Stimulated activated CD4-positive, alpha-beta T cell treated with anti-CD3 and anti-CD28 coated beads, Interleukin-4, amount 100 ng/mL, for 1 hour (primary cell): ENCODE data around the gene ACSBG1.

ENCODE experiments used
- DNase-seq: peaks from one replicate; pipeline ENCODE4 v3.0.0-alpha.2; 2020

ACSBG1 gene

DNA sequence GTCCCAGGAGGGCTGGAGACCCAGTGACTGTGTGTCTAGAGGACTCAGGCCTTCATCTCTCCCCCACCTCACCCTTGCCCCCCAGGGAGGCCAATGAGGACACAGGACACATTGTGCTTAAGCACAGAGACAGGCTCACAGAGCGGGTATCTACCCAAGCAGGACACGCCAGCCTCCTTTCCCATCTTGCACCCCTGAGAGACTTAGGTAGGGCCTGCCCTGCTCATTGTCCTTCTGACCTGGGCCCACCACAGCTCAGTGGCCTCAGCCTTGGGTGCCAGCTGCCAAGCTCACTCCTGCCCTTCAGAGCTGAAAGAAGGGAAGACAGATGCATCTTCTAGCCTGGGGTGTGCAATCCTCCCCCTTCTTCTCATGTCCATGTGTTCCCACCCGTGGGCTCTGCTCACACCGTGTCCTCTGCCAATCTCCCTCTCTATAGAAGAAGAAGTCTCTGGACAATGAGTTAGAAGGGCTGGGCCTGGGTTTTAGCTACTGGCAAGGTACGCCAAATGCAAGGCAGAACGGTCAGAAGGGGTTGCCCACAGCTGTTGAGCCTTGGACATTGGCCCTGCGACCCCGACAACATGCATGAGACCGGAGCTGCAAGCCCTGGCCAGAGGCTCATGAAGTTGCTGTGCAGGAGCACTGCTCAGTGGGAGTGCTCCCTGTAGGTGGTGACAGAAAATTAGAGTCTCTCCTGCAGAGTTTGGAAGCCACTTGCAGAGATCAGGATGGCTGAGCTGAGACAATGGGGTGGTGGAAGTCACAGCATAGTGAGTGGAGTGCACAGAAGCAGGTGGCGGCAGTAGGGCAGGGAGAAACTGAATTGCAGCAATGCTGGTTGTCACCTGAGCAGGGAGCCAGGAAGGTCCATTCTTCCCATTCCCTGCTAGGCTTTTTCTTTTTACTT lies 32.8 kb downstream of the ACSBG1 start:
- DNase-seq: no peak

- no peak for DNase-seq
These were observed 34.0 kb downstream of the ACSBG1 start for GRCh38 chr15:78200276-78200930.

DNA sequence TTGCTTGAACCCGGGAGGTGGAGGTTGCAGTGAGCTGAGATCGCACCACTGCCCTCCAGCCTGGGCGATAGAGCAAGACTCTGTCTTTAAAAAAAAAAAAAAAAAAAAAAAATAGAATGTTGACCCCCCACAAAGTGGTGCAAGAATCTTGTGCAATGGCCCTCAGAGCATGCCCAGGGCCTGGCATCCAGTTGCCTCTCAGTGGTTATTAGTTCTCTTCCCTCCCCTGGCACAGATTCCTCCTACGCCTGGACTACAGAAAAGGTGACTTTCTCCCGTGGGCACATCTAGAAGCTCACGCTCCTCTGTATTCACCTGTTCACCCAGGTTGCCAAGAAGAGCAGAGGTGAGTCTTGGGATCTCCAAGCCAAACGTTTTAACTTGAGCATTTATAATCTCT lies 36.7 kb downstream of the ACSBG1 start:
- DNase-seq: no peak

- DNase-seq: peak; percentile 51
These were observed 38.6 kb downstream of the ACSBG1 start for GRCh38 chr15:78195735-78196201.

DNA sequence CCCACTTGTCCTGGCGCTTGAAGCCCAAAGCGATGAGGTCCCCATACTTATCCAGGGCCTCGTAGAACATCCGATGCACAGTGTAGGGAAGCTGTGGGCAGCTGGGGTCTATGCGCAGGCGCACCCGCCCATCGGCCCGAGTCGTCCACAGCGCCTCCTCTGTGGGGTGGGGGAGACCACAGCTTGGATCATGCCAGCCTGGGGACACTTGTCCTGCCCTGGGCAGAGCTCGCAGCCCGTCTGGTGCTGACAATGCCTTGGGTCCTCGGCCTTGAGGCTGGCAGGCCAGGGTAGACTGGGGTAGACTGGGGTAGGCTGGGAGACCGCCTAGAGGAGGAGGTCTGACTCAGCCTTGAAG lies 39.8 kb downstream of the ACSBG1 start:
- DNase-seq: no peak

GRCh38 chr15:78193731-78194567 lies 40.4 kb downstream of the ACSBG1 start:
- DNase-seq: no peak

GRCh38 chr15:78192826-78193594 lies 41.4 kb downstream of the ACSBG1 start:
- DNase-seq: no peak

- DNase-seq: no peak
These were observed 51.5 kb downstream of the ACSBG1 start for GRCh38 chr15:78182821-78183220.

DNA sequence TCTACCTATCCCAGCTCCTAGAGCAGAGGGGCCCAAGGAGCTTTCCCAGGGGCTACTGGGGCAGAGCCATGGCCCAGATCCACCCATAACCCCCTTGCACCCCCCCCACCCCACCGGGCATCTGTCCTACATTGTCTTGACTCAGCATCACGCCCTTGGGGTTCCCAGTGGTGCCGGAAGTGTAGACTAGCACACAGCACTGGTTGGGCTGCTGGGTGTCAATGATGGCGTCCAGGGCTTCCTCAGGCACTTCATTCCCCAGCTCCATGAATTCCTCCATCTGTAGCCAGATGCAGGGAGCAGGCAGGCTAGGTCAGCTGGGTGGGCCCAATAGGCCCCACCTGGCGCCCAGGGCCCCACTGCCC lies 52.0 kb downstream of the ACSBG1 start:
- no peak for DNase-seq

DNA sequence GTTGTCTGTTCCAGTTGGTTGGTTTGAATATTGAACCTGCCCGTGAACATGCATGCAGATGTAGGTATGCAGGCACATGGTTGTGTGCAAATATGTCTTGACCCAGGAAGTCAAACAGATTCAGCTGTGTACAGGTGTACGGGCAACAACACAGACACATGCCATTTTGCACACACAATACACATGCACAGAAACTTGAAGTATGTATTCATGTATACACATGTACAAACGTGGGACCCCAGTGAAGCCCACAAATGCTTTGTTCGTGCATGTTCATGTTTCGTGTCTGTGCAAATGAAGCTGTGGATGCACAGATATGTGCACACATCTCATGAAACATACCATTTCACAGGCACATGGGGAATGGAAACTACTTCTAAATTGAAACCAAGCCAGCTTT lies 54.5 kb downstream of the ACSBG1 start:
- no peak for DNase-seq

GRCh38 chr15:78179286-78179840 lies 55.0 kb downstream of the ACSBG1 start:
- no peak for DNase-seq

DNA sequence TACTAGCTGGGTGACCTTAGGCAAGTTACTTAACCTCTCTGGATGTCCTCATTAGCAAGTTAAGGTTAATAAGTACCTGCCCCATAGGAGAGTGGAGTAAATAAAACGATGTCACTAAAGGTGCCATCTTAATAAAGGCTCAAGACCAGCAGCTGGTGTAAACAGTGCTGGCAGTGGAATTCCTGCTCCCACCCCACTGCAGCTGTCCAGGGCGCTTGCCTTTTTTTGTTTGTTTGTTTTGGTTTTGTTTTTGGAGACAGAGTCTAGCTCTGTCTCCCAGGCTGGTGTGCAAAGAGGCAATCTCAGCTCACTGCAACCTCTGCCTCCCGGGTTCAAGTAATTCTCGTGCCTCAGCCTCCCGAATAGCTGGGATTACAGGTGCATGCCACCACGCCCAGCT lies 56.3 kb downstream of the ACSBG1 start:
- no peak for DNase-seq

DNA sequence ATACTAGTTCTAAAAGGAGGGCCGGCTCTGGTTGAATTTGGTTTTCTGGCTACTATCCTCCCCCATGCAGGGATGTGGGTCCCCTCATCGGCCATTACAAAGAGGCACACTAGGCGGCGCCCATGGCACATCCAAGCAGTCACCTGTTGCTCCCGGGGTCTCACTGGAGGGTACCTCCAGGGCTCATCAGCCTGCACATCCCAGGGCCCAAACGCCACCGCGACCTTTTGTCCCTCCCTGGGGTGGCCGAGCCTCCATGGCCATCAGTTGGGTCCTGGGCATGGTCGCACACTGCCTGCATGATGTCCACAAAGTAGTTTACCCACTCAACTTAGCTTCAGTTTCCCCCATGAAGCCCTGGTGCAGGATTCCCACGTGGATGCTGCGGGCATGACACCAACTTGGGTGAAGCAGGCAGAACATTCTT lies 56.9 kb downstream of the ACSBG1 start:
- DNase-seq: peak; percentile 22

- no peak for DNase-seq
These were observed 59.0 kb downstream of the ACSBG1 start for GRCh38 chr15:78175330-78175729.

DNA sequence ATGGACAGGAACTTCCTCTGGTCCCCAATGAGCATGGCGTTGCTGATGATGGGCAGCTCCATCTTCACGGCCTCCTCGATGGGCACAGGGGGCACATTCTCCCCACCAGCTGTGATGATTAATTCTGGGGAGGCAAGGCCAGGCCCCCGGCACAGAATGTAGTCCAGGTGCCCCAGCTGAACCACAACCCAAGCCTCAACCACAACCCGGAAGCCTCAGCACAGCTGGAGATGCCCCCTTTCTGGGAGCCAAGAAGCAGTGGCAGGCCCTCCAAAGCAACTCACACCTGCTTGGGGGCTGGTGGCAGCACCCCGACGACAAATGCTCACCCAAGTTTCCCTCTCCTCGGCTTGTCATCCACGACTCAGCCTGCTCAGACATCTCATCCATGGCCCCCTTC lies 60.0 kb downstream of the ACSBG1 start:
- DNase-seq: no peak

GRCh38 chr15:78171864-78172472 lies 62.4 kb downstream of the ACSBG1 start:
- DNase-seq: no peak

DNA sequence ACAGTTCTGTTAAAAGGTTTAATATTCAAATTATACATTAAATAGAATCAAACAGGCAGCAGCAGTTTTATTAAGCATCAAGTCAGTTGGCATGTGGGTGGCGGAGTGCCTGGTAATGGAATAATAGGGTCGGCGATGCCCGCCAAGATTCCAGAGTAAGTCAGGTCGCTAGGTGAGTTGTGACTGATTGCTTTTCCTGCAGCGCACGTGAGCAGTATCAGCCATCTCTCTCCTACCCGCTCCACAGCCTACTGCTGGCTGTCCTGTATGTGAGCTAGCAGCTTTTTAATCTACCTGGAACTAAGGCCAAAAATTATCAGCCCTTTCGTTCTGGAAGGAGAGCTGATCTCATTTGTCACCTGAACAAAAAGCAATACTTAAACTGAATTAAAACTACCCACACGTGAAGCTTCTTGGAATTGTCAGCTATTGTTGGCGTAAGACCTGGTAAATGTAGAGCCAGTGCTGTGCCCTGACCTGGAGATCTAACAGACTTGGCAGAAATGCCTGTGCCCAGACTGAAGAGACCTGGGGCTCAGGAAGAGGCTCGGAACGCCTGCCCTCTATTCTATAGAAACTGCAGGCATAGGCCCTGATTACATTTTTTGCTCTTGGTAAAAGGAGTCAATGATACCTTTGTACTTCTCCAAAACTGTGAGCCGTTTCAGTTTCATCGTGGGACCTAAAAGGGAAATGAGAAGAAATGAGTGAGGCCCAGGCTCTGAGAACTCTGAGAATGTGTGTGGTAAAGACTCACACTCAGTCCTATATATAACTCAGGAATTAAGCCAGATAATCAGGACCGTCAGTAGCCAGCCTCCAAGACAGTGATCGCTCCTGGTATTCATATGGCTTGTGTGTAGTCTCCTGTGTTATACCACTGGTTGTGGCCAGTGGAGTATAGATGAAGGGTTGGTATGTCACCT lies 63.3 kb downstream of the ACSBG1 start:
- DNase-seq: no peak

DNA sequence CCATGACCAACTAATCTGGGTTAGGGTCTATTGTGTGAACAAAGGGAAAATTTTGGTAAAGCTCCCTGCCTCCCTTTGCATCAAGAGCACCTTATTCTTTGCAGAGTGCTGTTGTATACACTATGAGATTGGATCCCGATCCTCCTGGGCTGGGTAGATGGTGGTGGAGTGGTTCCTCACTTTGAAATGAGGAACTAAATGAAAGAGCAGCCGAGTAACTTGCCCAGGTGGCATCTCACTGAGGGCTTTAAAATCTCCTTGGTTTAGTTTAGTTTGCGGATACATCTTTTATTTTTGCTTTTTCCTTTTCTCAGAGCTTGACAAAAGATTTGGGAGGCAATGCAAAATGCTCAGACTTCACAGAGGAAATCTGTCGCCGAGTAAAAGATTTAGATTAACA lies 65.8 kb downstream of the ACSBG1 start:
- no peak for DNase-seq

GRCh38 chr15:78167227-78167888 lies 67.0 kb downstream of the ACSBG1 start:
- no peak for DNase-seq

DNA sequence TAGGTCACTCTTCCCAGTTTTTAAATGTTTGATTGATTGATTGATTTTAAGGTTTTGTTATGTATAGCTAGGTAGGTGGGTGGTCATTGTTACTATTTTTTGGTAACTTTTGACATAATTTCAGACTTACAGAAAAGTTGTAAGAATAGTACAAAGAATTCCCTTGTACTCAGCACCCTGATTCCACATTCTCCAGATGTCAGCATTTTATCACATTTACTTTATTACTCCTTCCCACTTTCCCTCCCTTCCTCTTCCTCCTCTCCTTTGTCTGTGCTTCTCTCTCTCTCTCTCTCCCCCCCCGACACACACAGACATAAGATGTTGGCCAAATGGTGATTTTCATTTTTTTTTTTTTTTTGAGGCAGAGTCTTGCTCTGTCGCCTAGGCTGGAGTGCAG lies 70.4 kb downstream of the ACSBG1 start:
- DNase-seq: no peak
